Measurements from ENCODE around the gene TNFRSF6B. TPM values are rescaled to one million over a fixed set of nuclear protein-coding genes. Genes with fewer than 3 reads are reported as not detected.

Gene TNFRSF6B
- total RNA-seq, 1 donor from 2014 or later: 0.64 TPM

- peak; percentile 31 for DNase-seq
- no peak for ATAC-seq
- intact Hi-C loops (cut with micrococcal nuclease): no loop called here
These were observed 2.5 kb upstream of the TNFRSF6B start for GRCh38 chr20:63693733-63694583.

- intact Hi-C loops (cut with micrococcal nuclease): no loop called here
- ATAC-seq (no peak), DNase-seq (peak; percentile 28)
These were observed 1.6 kb upstream of the TNFRSF6B start for GRCh38 chr20:63694584-63695423.

- ATAC-seq (peak; percentile 79), DNase-seq (peak; percentile 91)
These were observed 787 bp upstream of the TNFRSF6B start for GRCh38 chr20:63695424-63696305.

GRCh38 chr20:63696306-63696627, 185 bp upstream of the TNFRSF6B start:
- intact Hi-C loops (cut with micrococcal nuclease): no loop called here
- peak; percentile 19 for ATAC-seq
- no peak for DNase-seq

More at GRCh38 chr20:63695424-63696305, 787 bp upstream of the TNFRSF6B start:
- intact Hi-C loops (cut with micrococcal nuclease): no loop called here

- intact Hi-C loops (cut with micrococcal nuclease): no loop called here
- no peak for ATAC-seq
- peak; percentile 29 for DNase-seq
These were observed 960 bp downstream of the TNFRSF6B start for GRCh38 chr20:63697357-63697867.

- ATAC-seq: no peak
- peak; percentile 29 for DNase-seq
- intact Hi-C loops (cut with micrococcal nuclease): no loop called here
These were observed 1.6 kb downstream of the TNFRSF6B start for GRCh38 chr20:63697868-63698545.

- intact Hi-C loops (cut with micrococcal nuclease): no loop called here
- DNase-seq: peak; percentile 60
- peak; percentile 3 for ATAC-seq
These were observed 2.5 kb downstream of the TNFRSF6B start for GRCh38 chr20:63698739-63699465.

GRCh38 chr20:63699466-63700198, 3.2 kb downstream of the TNFRSF6B start:
- intact Hi-C loops (cut with micrococcal nuclease): no loop called here
- ATAC-seq: no peak
- DNase-seq: peak; percentile 34

GRCh38 chr20:63700199-63701050, 4.0 kb downstream of the TNFRSF6B start:
- intact Hi-C loops (cut with micrococcal nuclease): no loop called here
- no peak for DNase-seq
- ATAC-seq: no peak

- intact Hi-C loops (cut with micrococcal nuclease): no loop called here
- peak; percentile 10 for DNase-seq
- no peak for ATAC-seq
These were observed 4.5 kb downstream of the TNFRSF6B start for GRCh38 chr20:63701051-63701328.

GRCh38 chr20:63701329-63702035, 5.0 kb downstream of the TNFRSF6B start:
- ATAC-seq (no peak), DNase-seq (peak; percentile 29)
- intact Hi-C loops (cut with micrococcal nuclease): no loop called here

GRCh38 chr20:63702036-63702665, 5.7 kb downstream of the TNFRSF6B start:
- intact Hi-C loops (cut with micrococcal nuclease): no loop called here
- ATAC-seq (no peak), DNase-seq (peak; percentile 6)

GRCh38 chr20:63702751-63703470, 6.5 kb downstream of the TNFRSF6B start:
- peak; percentile 20 for DNase-seq
- no peak for ATAC-seq
- intact Hi-C loops (cut with micrococcal nuclease): no loop called here

- ATAC-seq (no peak), DNase-seq (peak; percentile 22)
- intact Hi-C loops (cut with micrococcal nuclease): no loop called here
These were observed 7.1 kb downstream of the TNFRSF6B start for GRCh38 chr20:63703471-63703975.

Measured in left ventricle myocardium superior (tissue), 1 donor.